ENCODE measurements around the gene GKAP1. TPM values are rescaled to one million over a fixed set of nuclear protein-coding genes. Genes with fewer than 3 reads are reported as not detected.

GKAP1 gene
- total RNA-seq, 2 experiments from 2014 or later, result 7.3 to 9.5 TPM

DNA sequence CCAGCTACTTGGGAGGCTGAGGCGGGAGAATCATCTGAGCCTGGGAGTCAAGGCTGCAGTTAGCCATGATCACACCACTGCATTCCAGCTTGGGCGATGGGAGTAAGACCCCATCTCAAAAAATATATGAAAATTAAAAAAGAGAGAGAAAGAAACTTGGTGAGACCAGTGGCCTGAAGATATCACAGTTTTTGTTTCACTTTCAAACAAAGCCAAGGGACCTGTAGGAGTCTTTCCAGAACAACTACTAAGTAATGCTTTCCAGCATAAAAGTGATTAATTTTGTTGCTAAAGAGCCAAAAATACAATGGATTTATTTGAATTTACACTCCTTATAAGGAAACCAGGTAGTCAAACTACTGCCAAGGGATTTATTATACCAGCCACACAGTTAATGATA lies 23.5 kb downstream of the GKAP1 start:
- POLR2A ChIA-PET, result no interaction called here
- no peak overlapping the region for H3K4me3 Mint-ChIP-seq
- H3K27me3 Mint-ChIP-seq, result no peaks in the 10 kb centered on the region
- H3K9me3 ChIP-seq (ENCODE audit: control insufficient read depth in 1 of 2, insufficient read depth in 1 of 2, low read length in 2 of 2), result no peaks in the 10 kb centered on the region
- H3K4me1 Mint-ChIP-seq (ENCODE audit: low read depth), result no peaks in the 10 kb centered on the region
- intact Hi-C loops (cut with DNase I, micrococcal nuclease), result no loop called here
- peaks cover 50% of the 10 kb centered on the region for H3K36me3 Mint-ChIP-seq (ENCODE audit: low read depth)
- no peak for DNase-seq
- no peak overlapping the region for H3K27ac Mint-ChIP-seq
- no peak overlapping the region for H3K27ac ChIP-seq (ENCODE audit: low read depth in 1 of 2, low read length in 2 of 2)
- H3K4me3 ChIP-seq (ENCODE audit: low read length), result no peak overlapping the region
- CTCF ChIA-PET, result no interaction called here
- TF ChIP-seq, protein P1, sequence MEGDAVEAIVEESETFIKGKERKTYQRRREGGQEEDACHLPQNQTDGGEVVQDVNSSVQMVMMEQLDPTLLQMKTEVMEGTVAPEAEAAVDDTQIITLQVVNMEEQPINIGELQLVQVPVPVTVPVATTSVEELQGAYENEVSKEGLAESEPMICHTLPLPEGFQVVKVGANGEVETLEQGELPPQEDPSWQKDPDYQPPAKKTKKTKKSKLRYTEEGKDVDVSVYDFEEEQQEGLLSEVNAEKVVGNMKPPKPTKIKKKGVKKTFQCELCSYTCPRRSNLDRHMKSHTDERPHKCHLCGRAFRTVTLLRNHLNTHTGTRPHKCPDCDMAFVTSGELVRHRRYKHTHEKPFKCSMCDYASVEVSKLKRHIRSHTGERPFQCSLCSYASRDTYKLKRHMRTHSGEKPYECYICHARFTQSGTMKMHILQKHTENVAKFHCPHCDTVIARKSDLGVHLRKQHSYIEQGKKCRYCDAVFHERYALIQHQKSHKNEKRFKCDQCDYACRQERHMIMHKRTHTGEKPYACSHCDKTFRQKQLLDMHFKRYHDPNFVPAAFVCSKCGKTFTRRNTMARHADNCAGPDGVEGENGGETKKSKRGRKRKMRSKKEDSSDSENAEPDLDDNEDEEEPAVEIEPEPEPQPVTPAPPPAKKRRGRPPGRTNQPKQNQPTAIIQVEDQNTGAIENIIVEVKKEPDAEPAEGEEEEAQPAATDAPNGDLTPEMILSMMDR (IDR thresholded peaks at IDR 0.05), result no peak
- H3K27me3 ChIP-seq (ENCODE audit: control insufficient read depth in 1 of 2, insufficient read depth in 2 of 2, low read length in 2 of 2), result no peaks in the 10 kb centered on the region
- H3K36me3 ChIP-seq (ENCODE audit: insufficient read depth, low read length), result peaks cover 6% of the 10 kb centered on the region
- no peaks in the 10 kb centered on the region for H3K4me1 ChIP-seq (ENCODE audit: insufficient read depth, low read length)
- no peak for ATAC-seq (ENCODE audit: poor library complexity)
- no peaks in the 10 kb centered on the region for H3K9me3 Mint-ChIP-seq

DNA sequence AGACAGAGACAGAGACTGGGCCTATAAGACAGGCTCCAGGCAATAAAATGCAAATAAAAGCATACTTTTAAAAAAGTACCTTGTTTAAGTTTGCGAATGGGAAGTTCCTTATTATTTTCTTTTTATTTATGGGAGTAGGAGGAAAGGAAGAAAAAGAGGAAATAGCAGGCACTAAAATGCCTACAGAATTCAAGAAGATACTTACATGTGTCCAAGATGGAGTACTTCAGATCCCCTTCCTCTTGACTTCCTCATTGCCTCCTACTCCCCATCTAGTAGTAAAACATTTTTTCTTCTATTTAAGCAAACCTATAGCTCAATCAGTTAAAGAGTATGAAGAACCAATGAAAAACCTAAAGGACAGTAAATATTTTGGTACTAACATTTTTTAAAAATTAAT lies 24.8 kb downstream of the GKAP1 start:
- ChIA-PET POLR2A (no interaction called here), CTCF (no interaction called here)
- no peaks in the 10 kb centered on the region for H3K4me1 ChIP-seq (ENCODE audit: insufficient read depth, low read length)
- Mint-ChIP-seq H3K27me3 (no peaks in the 10 kb centered on the region), H3K4me1 (ENCODE audit: low read depth) (no peaks in the 10 kb centered on the region), H3K4me3 (no peak overlapping the region), H3K9me3 (no peaks in the 10 kb centered on the region), H3K36me3 (ENCODE audit: low read depth) (peaks cover 43% of the 10 kb centered on the region), H3K27ac (no peak overlapping the region)
- intact Hi-C loops (cut with DNase I, micrococcal nuclease), result no loop called here
- H3K9me3 ChIP-seq (ENCODE audit: control insufficient read depth in 1 of 2, insufficient read depth in 1 of 2, low read length in 2 of 2), result no peaks in the 10 kb centered on the region
- no peak overlapping the region for H3K4me3 ChIP-seq (ENCODE audit: low read length)
- H3K36me3 ChIP-seq (ENCODE audit: insufficient read depth, low read length), result no peaks in the 10 kb centered on the region
- no peak for DNase-seq
- TF ChIP-seq, protein P1 (IDR thresholded peaks at IDR 0.05), result no peak
- ATAC-seq (ENCODE audit: poor library complexity), result no peak
- H3K27me3 ChIP-seq (ENCODE audit: control insufficient read depth in 1 of 2, insufficient read depth in 2 of 2, low read length in 2 of 2), result no peaks in the 10 kb centered on the region
- no peak overlapping the region for H3K27ac ChIP-seq (ENCODE audit: low read depth in 1 of 2, low read length in 2 of 2)

DNA sequence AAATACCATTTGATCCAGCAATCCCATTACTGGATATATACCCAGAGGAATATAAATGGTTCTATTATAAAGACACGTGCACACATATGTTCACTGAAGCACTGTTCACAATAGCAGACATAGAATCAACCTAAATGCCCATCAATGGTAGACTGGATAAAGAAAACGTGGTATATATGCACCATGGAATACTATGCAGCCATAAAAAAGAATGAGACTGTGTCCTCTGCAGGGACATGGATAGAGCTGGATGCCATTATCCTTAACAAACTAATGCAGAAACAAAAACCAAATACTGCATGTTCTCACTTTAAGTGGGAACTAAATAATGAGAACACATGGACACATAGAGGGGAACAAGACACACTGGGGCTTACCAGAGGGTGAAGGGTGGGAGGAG lies 39.4 kb downstream of the GKAP1 start:
- Histone ChIP-seq H3K4me3 (ENCODE audit: low read length) (no peak overlapping the region), H3K9me3 (ENCODE audit: control insufficient read depth in 1 of 2, insufficient read depth in 1 of 2, low read length in 2 of 2) (no peaks in the 10 kb centered on the region), H3K4me1 (ENCODE audit: insufficient read depth, low read length) (no peaks in the 10 kb centered on the region), H3K27ac (ENCODE audit: low read depth in 1 of 2, low read length in 2 of 2) (no peak overlapping the region), H3K27me3 (ENCODE audit: control insufficient read depth in 1 of 2, insufficient read depth in 2 of 2, low read length in 2 of 2) (no peaks in the 10 kb centered on the region), H3K36me3 (ENCODE audit: insufficient read depth, low read length) (peaks cover 5% of the 10 kb centered on the region)
- ChIA-PET CTCF (no interaction called here), POLR2A (no interaction called here)
- DNase-seq (no peak), ATAC-seq (ENCODE audit: poor library complexity) (no peak)
- TF ChIP-seq, protein P1 (IDR thresholded peaks at IDR 0.05), result no peak
- Mint-ChIP-seq H3K9me3 (no peaks in the 10 kb centered on the region), H3K4me3 (no peak overlapping the region), H3K27me3 (no peaks in the 10 kb centered on the region), H3K4me1 (ENCODE audit: low read depth) (no peaks in the 10 kb centered on the region), H3K27ac (no peak overlapping the region), H3K36me3 (ENCODE audit: low read depth) (peaks cover 31% of the 10 kb centered on the region)
- intact Hi-C loops (cut with DNase I, micrococcal nuclease), result no loop called here

All from CD4-positive, alpha-beta T cell (primary cell).